Kidney epithelial cell (primary cell): Measurements from ENCODE around the gene MSH4. TPM values are rescaled to one million over a fixed set of nuclear protein-coding genes. Genes with fewer than 3 reads are reported as not detected.
"Not testable (repeated sequence)": the region's sequence is repeated elsewhere in the genome, so short reads cannot be mapped to it uniquely, and the experiment has no call there.

Experiments used
- DNase-seq: peaks from one replicate; pipeline ENCODE4 v3.0.0-alpha.2; 2010; ENCODE audit warnings: low read depth
- H3K27me3 ChIP-seq: 2 replicates; pipeline ENCODE4 v1.6.0; 2011; ENCODE audit warnings: low read length; ENCODE audit not compliant: control insufficient read depth, insufficient read depth
- H3K36me3 ChIP-seq: 2 replicates; pipeline ENCODE4 v1.5.1; 2011; ENCODE audit warnings: low read length; ENCODE audit not compliant: control insufficient read depth, insufficient read depth
- H3K4me3 ChIP-seq: 2 replicates; pipeline ENCODE4 v1.5.1; 2011; ENCODE audit warnings: low read depth, mild to moderate bottlenecking, control low read depth, low read length
- CTCF ChIP-seq: IDR thresholded peaks from 2 replicates; pipeline ENCODE4 v1.5.1; 2011; ENCODE audit warnings: mild to moderate bottlenecking, moderate library complexity, low read length, control low read depth, inconsistent platforms; ENCODE audit not compliant: insufficient read depth, poor library complexity, severe bottlenecking
- total RNA-seq: library from RNA; depleted of rRNA; stranded (reverse); fragments of >200 nt; gene quantifications from 2 replicates; pipeline ENCODE4 v1.2.3, GENCODE V29; 2015

The MSH4 gene
- total RNA-seq, 1 donor from 2014 or later = 0.08 TPM

GRCh38 chr1:75770761-75771160, 25.9 kb upstream of the MSH4 start:
- no peak for DNase-seq
- H3K36me3 ChIP-seq = no peaks in the 10 kb centered on the region
- no peak for TF ChIP-seq CTCF
- no peaks in the 10 kb centered on the region for H3K27me3 ChIP-seq
- no peak overlapping the region for H3K4me3 ChIP-seq

GRCh38 chr1:75771978-75772377, 24.7 kb upstream of the MSH4 start:
- Histone ChIP-seq H3K4me3 (no peak overlapping the region), H3K36me3 (no peaks in the 10 kb centered on the region), H3K27me3 (no peaks in the 10 kb centered on the region)
- DNase-seq = no peak
- TF ChIP-seq CTCF = no peak

- not testable (repeated sequence) for DNase-seq, H3K27me3 ChIP-seq, H3K36me3 ChIP-seq, H3K4me3 ChIP-seq
These were observed 18.9 kb upstream of the MSH4 start for GRCh38 chr1:75777812-75778211.

- H3K36me3 ChIP-seq, H3K27me3 ChIP-seq, H3K4me3 ChIP-seq, DNase-seq: not testable (repeated sequence)
These were observed 18.0 kb upstream of the MSH4 start for GRCh38 chr1:75778694-75779093.

- not testable (repeated sequence) for H3K4me3 ChIP-seq, DNase-seq, H3K36me3 ChIP-seq, H3K27me3 ChIP-seq
These were observed 16.5 kb upstream of the MSH4 start for GRCh38 chr1:75780183-75780582.

- not testable (repeated sequence) for H3K27me3 ChIP-seq, H3K36me3 ChIP-seq, H3K4me3 ChIP-seq, DNase-seq
These were observed 12.8 kb upstream of the MSH4 start for GRCh38 chr1:75783920-75784319.

GRCh38 chr1:75785320-75785982, 11.2 kb upstream of the MSH4 start:
- no peaks in the 10 kb centered on the region for H3K27me3 ChIP-seq
- peak overlapping the region; percentile 68 for H3K4me3 ChIP-seq
- no peak for DNase-seq
- no peak for TF ChIP-seq CTCF
- no peaks in the 10 kb centered on the region for H3K36me3 ChIP-seq

- H3K27me3 ChIP-seq = no peaks in the 10 kb centered on the region
- H3K36me3 ChIP-seq = no peaks in the 10 kb centered on the region
- DNase-seq = peak; percentile 80
- TF ChIP-seq CTCF = no peak
- H3K4me3 ChIP-seq = peak within 1 kb of the TSS; percentile 68
These were observed 10.5 kb upstream of the MSH4 start, which contains the start of gene RABGGTB for GRCh38 chr1:75785983-75786853. TSS of gene RABGGTB (plus strand) at chr1:75786256. CDS start at chr1:75786272, 16 bp downstream.
